HG02870 (cell line): ENCODE measurements around the gene AGR2.
"Not testable (repeated sequence)": the region's sequence is repeated elsewhere in the genome, so short reads cannot be mapped to it uniquely, and the experiment has no call there.

Experiments
- ATAC-seq: cut with Tn5 transposase; IDR thresholded peaks from one replicate; pipeline ENCODE4 v1.9.1; 2021; ENCODE audit warnings: mild to moderate bottlenecking, moderate library complexity; ENCODE audit not compliant: unreplicated experiment

The AGR2 gene

GRCh38 chr7:16804674-16805439, at the start of gene AGR2:
TSS of gene AGR2 (minus strand) at chr7:16804999. CDS start at chr7:16801796, 3,203 bp downstream.
- no peak for ATAC-seq

GRCh38 chr7:16853189-16853588, 48.4 kb upstream of the AGR2 start:
- ATAC-seq: not testable (repeated sequence)

GRCh38 chr7:16851829-16852228, 47.0 kb upstream of the AGR2 start:
- ATAC-seq: no peak

- no peak for ATAC-seq
Measured at GRCh38 chr7:16850614-16851466, 46.0 kb upstream of the AGR2 start.

- ATAC-seq: no peak
Measured at GRCh38 chr7:16849296-16850148, 44.7 kb upstream of the AGR2 start.

- no peak for ATAC-seq
Measured at GRCh38 chr7:16847381-16847860, 42.6 kb upstream of the AGR2 start.

- no peak for ATAC-seq
Measured at GRCh38 chr7:16846601-16847165, 41.9 kb upstream of the AGR2 start.

- ATAC-seq: no peak
Measured at GRCh38 chr7:16845746-16846145, 40.9 kb upstream of the AGR2 start.

GRCh38 chr7:16841681-16842080, 36.9 kb upstream of the AGR2 start:
- ATAC-seq: no peak

GRCh38 chr7:16840094-16840493, 35.3 kb upstream of the AGR2 start:
- no peak for ATAC-seq

GRCh38 chr7:16839646-16840045, 34.8 kb upstream of the AGR2 start:
- no peak for ATAC-seq

GRCh38 chr7:16838891-16839290, 34.1 kb upstream of the AGR2 start:
- ATAC-seq: no peak

- ATAC-seq: no peak
Measured at GRCh38 chr7:16838386-16838785, 33.6 kb upstream of the AGR2 start.

GRCh38 chr7:16836481-16836880, 31.7 kb upstream of the AGR2 start:
- ATAC-seq: no peak

- ATAC-seq: no peak
Measured at GRCh38 chr7:16833373-16833772, 28.6 kb upstream of the AGR2 start.

GRCh38 chr7:16826060-16826459, 21.3 kb upstream of the AGR2 start:
- no peak for ATAC-seq

- ATAC-seq: no peak
Measured at GRCh38 chr7:16822029-16822428, 17.2 kb upstream of the AGR2 start.

GRCh38 chr7:16818732-16819131, 13.9 kb upstream of the AGR2 start:
- no peak for ATAC-seq

GRCh38 chr7:16817536-16817935, 12.7 kb upstream of the AGR2 start:
- ATAC-seq: no peak

GRCh38 chr7:16816824-16817223, 12.0 kb upstream of the AGR2 start:
- no peak for ATAC-seq

- ATAC-seq: no peak
Measured at GRCh38 chr7:16815001-16815400, 10.2 kb upstream of the AGR2 start.
